Right lobe of liver (tissue), 4 donors: Measurements from ENCODE around the gene EPB41L4A.

Experiments
- CTCF ChIP-seq, 4 donors: fragments of 200-600 bp in 3 of 4; fragments of 450-650 bp in 1 of 4; IDR thresholded peaks; one replicate each; pipeline versions ENCODE4 v1.5.1 to v1.8.0; 2016 to 2022; ENCODE audit warnings: antibody characterized with exemption in 4 of 4, mild to moderate bottlenecking in 2 of 4
- POLR2A ChIP-seq: fragments of 450-650 bp; IDR thresholded peaks from one replicate; pipeline ENCODE4 v1.6.1; 2017; ENCODE audit warnings: antibody characterized with exemption, mild to moderate bottlenecking
- donor health status: DM: no; HTN: no; CAD: no.
- donor health status: DM: no; HTN: no; CAD: no.
- donor health status: DM: no; HTN: yes; CAD: no.

GRCh38 chr5:112165897-112166737 is 253.0 kb downstream of the EPB41L4A start:
- TF ChIP-seq POLR2A (no peak), CTCF (IDR thresholded peaks at IDR 0.05) (no peak)
